Raji (cell line): Measurements from ENCODE around the gene CCL14.

ENCODE experiments used
- POLR2A ChIP-seq: IDR thresholded peaks from 2 replicates; pipeline ENCODE4 v1.6.1; 2011; ENCODE audit warnings: low read depth, low read length, control low read depth; ENCODE audit not compliant: insufficient read depth

CCL14 gene

DNA sequence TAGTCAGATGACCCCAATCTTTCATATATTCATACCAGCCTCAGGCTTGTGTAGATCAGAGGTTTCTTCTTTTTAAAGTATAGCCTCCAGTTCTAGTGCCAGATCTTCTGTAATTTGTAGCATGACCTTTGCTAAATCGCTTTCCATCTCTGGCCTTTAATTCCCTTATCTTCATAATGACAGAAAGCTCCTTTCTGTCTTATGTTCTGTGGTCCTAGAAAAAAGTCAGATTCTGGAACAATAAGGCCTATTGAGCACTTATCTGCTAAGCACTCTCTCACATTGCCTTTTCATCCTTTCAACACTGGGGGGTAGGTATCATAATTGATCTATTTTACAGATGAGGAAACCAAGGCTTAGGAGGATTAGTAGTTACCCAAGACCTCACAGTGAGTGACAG is 14.5 kb downstream of the CCL14 start:
- TF ChIP-seq POLR2A = no peak

DNA sequence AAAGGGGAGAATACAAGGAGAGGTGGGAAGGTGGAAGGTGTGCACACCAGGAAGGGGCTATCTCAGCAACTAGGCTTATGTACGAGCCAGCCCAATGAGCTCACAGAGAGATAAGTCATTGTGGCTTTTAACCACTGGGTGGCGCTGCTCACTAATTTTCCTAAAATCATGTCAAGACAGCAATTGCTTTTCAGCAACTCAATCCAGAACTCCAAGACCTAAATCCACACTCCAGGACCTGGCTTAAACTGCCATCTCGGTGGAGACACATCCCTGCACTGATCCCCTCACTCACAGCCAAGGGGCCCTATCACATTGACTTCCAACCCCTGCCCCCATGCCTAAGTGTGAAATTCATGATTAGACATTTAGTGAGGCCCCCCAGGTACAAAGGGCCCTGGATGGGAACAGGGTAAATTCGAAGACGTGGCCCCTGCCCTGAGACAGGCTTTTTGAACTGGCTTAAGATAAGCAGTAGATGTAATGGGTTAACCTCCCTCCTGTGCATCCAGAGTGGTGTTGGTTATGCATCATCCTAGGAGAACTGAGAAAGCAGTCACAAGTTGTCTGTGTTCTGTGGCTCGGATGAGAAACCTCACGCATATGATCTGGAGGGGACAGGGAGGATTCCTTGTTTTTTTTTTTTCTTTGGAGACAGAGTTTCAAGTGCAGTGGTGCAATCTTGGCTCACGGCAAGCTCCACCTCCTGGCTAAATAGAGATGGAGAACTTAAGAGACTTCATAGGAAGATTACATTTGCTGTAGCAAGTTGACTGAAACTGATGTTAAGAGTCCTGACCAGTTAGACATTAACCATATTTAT is 16.8 kb downstream of the CCL14 start:
- TF ChIP-seq POLR2A = no peak

DNA sequence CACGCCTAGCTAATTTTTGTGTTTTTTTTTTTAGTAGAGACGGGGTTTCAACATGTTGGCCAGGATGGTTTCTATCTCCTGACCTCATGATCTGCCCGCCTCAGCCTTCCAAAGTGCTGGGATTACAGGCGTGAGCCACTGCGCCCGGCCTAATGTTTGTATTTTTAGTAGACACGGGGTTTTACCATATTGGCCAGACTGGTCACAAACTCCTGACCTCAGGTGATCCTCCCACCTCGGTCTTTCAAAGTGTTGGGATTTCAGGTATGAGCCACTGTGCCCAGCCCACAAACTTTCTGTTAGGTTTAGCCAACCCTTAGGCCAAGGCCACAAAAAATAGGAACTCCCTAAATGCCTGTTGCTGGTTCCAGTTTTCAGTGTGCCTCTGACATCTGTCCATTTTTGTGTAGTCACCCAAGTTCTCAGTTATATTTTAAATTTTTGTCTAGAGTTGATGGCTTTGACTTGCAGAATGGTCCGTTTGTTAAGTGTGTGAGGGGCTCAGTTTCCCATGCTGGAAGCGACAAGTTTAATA is 17.9 kb downstream of the CCL14 start:
- no peak for TF ChIP-seq POLR2A

DNA sequence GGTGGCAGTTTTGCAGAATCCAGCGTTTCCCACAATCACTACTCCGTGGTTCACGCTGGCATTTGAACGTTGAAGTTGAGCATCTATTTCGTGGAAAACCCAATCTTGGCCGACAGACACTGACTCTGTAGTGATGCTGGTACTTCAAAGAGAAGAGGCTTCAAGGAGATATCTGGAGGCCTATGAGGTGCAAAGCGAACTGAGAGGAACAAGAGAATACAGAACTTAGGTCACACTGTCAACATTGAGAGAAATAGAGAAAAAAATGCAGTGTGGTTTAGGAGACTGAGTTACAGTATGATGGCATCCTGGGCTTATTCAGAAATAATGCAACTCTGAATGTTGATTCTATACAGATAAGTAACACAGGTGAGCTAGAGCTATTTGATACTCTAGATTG is 21.3 kb downstream of the CCL14 start:
- no peak for TF ChIP-seq POLR2A

DNA sequence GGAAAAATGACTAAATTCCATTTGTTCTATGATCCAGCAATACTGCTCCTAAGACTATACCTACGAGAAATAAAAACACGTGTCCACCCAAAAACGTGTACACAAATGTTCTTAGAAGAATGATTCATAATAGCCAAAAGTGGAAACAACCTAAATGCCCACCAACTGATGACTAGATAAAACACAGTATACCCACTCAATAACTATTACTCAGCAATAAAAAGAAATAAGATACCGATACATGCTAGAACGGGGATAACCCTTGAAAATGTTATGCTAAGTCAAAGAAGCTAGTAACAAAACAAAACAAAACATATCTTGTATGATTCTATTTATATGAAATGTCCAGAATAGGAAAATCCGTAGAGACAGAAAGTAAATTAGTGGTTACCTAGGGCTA is 22.9 kb downstream of the CCL14 start:
- no peak for TF ChIP-seq POLR2A

DNA sequence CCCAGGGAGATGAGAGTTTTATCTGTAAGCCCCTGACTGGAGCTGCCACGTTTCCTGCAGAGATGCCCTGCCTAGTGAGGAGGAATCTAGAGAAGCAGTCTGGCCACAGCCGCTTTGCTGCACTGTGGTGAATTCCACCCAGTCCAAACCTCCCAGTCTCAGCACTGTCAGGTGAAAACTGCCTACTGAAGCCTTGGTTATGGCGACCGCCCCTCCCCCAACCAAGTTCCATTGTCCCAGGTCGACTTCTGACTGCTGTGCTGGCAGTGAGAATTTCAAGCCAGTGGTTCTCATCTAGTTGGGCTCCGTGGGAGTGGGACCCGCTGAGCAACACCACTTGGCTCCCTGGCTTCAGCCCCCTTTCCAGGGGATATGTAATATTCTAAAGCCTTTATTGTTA is 32.8 kb downstream of the CCL14 start:
- no peak for TF ChIP-seq POLR2A

DNA sequence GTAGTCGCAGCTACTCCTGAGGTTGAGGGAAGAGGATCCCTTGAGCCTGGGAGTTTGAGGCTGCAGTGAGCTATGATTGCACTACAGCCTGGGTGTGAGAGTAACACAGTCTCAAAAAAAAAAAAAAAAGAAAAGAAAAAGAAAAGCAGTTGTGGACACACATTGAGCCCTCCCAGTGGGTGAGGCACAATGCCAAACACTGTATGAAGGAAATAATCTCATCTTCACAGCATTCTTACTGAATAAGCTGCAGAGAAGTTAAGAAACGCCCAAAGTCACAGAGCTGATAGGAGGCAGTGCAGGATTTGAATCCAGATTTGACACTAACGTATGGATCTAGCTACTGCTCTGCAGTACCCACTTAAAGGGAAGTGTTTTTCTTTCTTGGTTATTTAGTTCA is 37.1 kb downstream of the CCL14 start:
- TF ChIP-seq POLR2A = no peak

DNA sequence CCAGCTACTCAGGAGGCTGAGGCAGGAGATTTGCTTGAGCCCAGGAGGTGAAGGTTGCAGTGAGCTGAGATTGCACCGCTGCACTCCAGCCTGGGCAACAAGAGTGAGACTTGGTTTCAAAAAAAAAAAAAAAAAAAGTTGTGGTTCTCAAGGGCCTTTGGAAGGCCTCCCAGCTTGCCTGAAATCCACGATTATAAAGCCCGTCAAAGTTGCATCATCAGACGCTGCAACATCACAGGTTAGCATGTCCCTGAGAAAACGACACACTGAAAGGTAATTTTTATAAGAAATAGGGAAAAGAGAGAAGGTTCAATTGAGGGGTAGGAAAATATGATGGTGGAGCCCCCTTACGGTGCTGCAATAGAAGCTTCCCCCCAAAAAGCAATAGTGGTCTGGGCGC is 38.4 kb downstream of the CCL14 start:
- no peak for TF ChIP-seq POLR2A

DNA sequence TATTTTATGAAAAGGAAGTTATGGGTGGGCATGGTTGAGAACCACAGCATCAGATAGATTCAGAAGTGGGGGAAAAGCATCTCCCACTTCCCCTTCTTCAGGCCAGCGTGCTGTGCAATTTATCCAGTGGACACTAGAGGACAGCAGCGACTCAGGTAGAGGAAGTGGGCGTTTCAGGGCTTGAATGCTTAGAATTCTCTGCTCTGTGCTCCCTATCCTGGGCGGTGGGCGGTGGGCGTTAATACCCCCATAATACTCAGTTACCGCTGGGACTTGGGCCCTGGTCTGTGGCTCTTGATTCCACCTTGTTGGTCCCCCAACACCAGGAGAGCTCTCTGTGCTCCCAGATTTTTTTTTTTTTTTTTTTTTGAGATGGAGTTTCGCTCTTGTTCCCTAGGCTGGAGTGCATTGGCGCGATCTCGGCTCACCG is 39.4 kb downstream of the CCL14 start:
- no peak for TF ChIP-seq POLR2A

DNA sequence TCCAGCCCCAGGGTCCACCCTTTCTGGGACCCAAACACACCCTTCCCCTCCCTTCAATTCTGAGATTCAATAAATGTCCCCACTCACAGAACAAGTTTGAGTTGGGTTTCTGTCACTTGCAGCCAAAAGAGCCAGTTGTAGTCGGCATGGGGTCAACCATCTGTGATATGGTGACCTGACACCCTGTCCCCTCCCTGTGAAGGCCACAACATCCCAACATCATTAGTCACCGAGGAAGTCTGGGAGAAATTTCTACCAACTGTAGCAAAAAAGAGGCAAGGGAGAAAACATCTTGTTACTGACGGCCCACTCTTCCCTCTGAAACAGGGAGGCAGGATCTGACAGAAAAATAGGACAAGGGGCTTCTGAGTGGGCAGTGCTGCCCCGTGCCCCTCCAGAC is 42.4 kb downstream of the CCL14 start:
- no peak for TF ChIP-seq POLR2A

DNA sequence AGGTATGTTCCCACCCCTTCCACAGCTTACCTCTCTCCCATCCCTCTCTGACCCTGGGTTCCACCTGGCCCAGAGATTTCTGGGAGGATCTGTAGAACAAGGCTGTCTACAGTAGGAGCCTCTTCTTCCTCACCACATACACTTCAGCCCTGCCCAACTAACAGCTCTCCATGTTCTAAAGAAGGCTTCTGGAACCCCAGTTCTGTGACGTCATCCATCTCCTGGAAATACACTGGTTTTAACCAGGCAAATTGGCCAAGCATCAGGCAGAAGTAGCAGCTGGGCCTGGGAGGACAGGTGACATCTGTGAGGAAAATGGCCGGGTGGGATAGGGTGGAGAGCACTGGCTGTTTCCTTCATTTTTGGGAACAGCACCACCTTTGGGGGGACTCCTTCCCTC is 43.0 kb downstream of the CCL14 start, which contains the start of gene LYZL6:
Gene LYZL6, minus strand, starts transcription at position 177 of the 400 bp plus-strand sequence. CDS start 4,357 bp downstream, outside the sequence.
- TF ChIP-seq POLR2A = no peak

DNA sequence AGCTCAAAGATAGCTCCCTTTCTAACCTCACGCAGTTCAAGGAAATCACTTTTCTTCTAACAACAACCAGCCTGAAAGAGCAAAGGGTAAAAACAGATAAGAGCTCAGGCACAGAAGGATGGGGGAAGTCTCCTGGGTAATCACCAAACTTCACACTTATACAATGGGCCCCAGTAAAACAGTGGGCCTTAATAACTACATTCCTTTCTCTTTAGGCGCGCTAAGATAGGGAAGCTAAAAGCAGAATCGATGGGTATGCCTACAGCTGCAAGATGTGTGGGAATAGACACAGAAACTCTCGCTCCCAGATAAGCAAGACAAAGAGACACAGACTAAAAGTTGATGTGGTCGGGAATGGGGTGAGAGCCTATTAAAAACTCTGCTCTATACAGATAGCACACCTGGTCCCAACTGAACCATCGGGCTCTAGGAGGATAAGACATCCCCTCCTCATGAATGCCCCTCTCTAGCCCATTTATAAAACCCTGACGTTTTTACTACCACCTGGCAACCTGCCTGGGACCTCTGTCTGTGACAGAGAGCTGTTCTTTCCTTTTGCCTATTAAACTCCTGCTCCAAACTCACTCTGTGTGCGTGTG is 43.8 kb downstream of the CCL14 start:
- no peak for TF ChIP-seq POLR2A

DNA sequence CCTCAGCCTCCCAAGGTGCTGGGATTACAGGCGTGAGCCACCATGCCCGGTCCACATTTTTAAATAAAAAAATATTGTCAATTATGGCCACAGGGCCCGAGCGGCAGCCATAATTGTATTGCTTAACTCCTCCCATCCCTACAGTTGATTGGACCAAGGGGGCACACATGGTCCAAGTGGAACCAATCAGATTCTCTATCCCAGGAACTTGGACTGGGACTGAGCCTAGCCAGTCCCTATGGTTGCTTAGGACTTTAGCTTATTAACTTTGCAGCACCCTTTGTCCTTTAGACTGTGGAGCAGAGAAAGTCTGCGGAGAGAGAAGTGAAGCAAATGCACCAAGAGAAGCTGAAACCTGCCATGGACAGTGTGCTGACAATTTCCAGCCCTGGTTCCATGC is 50.5 kb downstream of the CCL14 start:
- no peak for TF ChIP-seq POLR2A

DNA sequence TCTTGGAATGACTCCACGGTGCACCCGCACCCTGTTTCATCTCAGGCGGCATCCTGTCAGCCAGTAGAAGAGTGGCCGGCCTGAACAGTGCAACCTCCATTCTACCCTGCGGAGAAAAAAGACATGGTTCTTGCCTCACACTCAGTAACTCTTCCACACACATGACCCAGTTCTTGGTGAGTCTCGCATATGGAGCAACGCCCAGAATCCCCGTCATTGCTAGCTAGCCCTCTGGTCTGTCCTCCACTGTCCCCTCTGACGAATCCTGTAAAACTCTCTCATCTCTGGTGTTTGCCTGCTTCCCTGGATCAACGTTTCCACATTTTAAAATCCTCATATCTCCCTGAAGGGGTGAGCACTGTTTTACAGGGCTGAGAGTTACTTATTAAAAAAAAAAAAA is 51.8 kb downstream of the CCL14 start:
- TF ChIP-seq POLR2A = no peak
